Measurements from ENCODE around the gene TM9SF1. TPM values are rescaled to one million over a fixed set of nuclear protein-coding genes. Genes with fewer than 3 reads are reported as not detected.

TM9SF1 gene
- total and polyA plus RNA-seq, 9 of the 15 experiments (the other 6 are each of a cell fraction or from before 2014, with no cell fraction given): 5.3 to 20.3 (median 11.8) TPM

- no peak for TF ChIP-seq SMAD2 (IDR thresholded peaks at IDR 0.05; ENCODE audit: low read depth, low read length)
- TF ChIP-seq ELF4 (CRISPR knock-in tag; IDR thresholded peaks at IDR 0.05): peak; percentile 85
- TF ChIP-seq HDAC1 (IDR thresholded peaks at IDR 0.05): peak in 1 of 2 experiments; percentile 88; a peak in 2 of 4 replicates
- no peak for TF ChIP-seq HMBOX1 (IDR thresholded peaks at IDR 0.05)
- TF ChIP-seq RCOR1 (IDR thresholded peaks at IDR 0.05; ENCODE audit: borderline replicate concordance in 1 of 2, low read depth in 2 of 2, low read length in 2 of 2): peak in 1 of 2 experiments; percentile 3; a peak in 1 of 4 replicates
- TF ChIP-seq MEF2D (tag; conservative IDR thresholded peaks at IDR 0.05; ENCODE audit: low read depth): no peak
- peak; percentile 82 for TF ChIP-seq PML (IDR thresholded peaks at IDR 0.05; ENCODE audit: low read length)
- no peak for TF ChIP-seq ZKSCAN1 (IDR thresholded peaks at IDR 0.05; ENCODE audit: low read depth, low read length)
- TF ChIP-seq CLOCK (CRISPR knock-in tag; IDR thresholded peaks at IDR 0.05; ENCODE audit: borderline replicate concordance): no peak
- peak; percentile 54 for TF ChIP-seq VEZF1 (CRISPR knock-in tag; IDR thresholded peaks at IDR 0.05)
- no peak for TF ChIP-seq KAT2B (IDR thresholded peaks at IDR 0.05; ENCODE audit: low read depth, low read length)
- no peak for TF ChIP-seq ZNF407 (IDR thresholded peaks at IDR 0.05; ENCODE audit: low read depth)
- no peak for TF ChIP-seq CBFA2T3 (IDR thresholded peaks at IDR 0.05)
- peak; percentile 86 for TF ChIP-seq CHD2 (IDR thresholded peaks at IDR 0.05; ENCODE audit: low read depth, low read length)
Measured at GRCh38 chr14:24212924-24213865, 18.0 kb upstream of the TM9SF1 start, which contains the start of gene CHMP4A (continued).
